ENCODE measurements around the gene TMPRSS7.

The TMPRSS7 gene

GRCh38 chr3:112074616-112075497 lies 40.3 kb downstream of the TMPRSS7 start:
- H3K27ac ChIP-seq = peak overlapping the region; percentile 89
- POLR2A ChIA-PET (ENCODE audit: low non-redundant PET) = no interaction called here
- DNase-seq (ENCODE audit: low spot score) = peak; percentile 98
- CTCF ChIA-PET = no interaction called here
- TF ChIP-seq CTCF (conservative IDR thresholded peaks at IDR 0.05; ENCODE audit: low read depth) = no peak

GRCh38 chr3:112078125-112079083 lies 43.9 kb downstream of the TMPRSS7 start:
- H3K27ac ChIP-seq = no peak overlapping the region
- DNase-seq (ENCODE audit: low spot score) = no peak
- ChIA-PET POLR2A (ENCODE audit: low non-redundant PET) (no interaction called here), CTCF (interaction anchor here (0.6 kb wide), 1 partner anchor 225 kb away, joined by 3 read pairs; no protein-coding TSS in a partner anchor)
- no peak for TF ChIP-seq CTCF (conservative IDR thresholded peaks at IDR 0.05; ENCODE audit: low read depth)

GRCh38 chr3:112083239-112083638 lies 48.7 kb downstream of the TMPRSS7 start:
- CTCF ChIA-PET = no interaction called here
- POLR2A ChIA-PET (ENCODE audit: low non-redundant PET) = no interaction called here
- TF ChIP-seq CTCF (conservative IDR thresholded peaks at IDR 0.05; ENCODE audit: low read depth) = no peak

GRCh38 chr3:112084980-112085705 lies 50.6 kb downstream of the TMPRSS7 start:
- ChIA-PET CTCF (interaction anchor here (0.8 kb wide), 1 partner anchor 12 kb away, joined by 4 read pairs; no protein-coding TSS in a partner anchor), POLR2A (ENCODE audit: low non-redundant PET) (interaction anchor here (0.6 kb wide), 1 partner anchor 82 kb away, joined by 7 read pairs; no protein-coding TSS in a partner anchor)
- H3K27ac ChIP-seq = no peak overlapping the region
- TF ChIP-seq CTCF (conservative IDR thresholded peaks at IDR 0.05; ENCODE audit: low read depth) = no peak
- DNase-seq (ENCODE audit: low spot score) = peak; percentile 41

More at GRCh38 chr3:112083239-112083638, 48.7 kb downstream of the TMPRSS7 start:
- no peak overlapping the region for H3K27ac ChIP-seq
- DNase-seq (ENCODE audit: low spot score) = no peak

- POLR2A ChIA-PET (ENCODE audit: low non-redundant PET) = interaction anchor here (0.6 kb wide), 1 partner anchor 82 kb away, joined by 7 read pairs; no protein-coding TSS in a partner anchor
- DNase-seq (ENCODE audit: low spot score) = no peak
These were observed 51.2 kb downstream of the TMPRSS7 start for GRCh38 chr3:112085735-112086075.

More at GRCh38 chr3:112085735-112086075, 51.2 kb downstream of the TMPRSS7 start:
- no peak for TF ChIP-seq CTCF (conservative IDR thresholded peaks at IDR 0.05; ENCODE audit: low read depth)
- CTCF ChIA-PET = interaction anchor here (0.8 kb wide), 1 partner anchor 12 kb away, joined by 4 read pairs; no protein-coding TSS in a partner anchor
- H3K27ac ChIP-seq = peak overlapping the region; percentile 87
